Lung (tissue), 12 donors: Measurements from ENCODE around the gene SUGP1. TPM values are rescaled to one million over a fixed set of nuclear protein-coding genes. Genes with fewer than 3 reads are reported as not detected.
A peak's percentile ranks its signal among the peaks of the same experiment; 100 is the strongest.

Experiments used
- ATAC-seq: fragments of 200-7000 bp; cut with Tn5 transposase; one replicate; pipeline ENCODE4 v1.9.1; 2020; ENCODE audit warnings: moderate number of reproducible peaks; ENCODE audit not compliant: insufficient read depth, low FRiP score
- DNase-seq, 3 donors: peaks; one replicate each; pipeline ENCODE4 v3.0.0-alpha.2; 2013 to 2017
- H3K27ac ChIP-seq, 2 donors: one replicate each; pipeline ENCODE4 v1.5.1; 2013; ENCODE audit warnings: mild to moderate bottlenecking in 2 of 2, moderate library complexity in 2 of 2, control low read depth in 1 of 2, inconsistent platforms in 1 of 2, low read depth in 1 of 2, low read length in 1 of 2
- H3K27me3 ChIP-seq, 3 donors: one replicate each; pipeline ENCODE4 v1.5.1; 2013; ENCODE audit warnings: low read length in 2 of 3; ENCODE audit not compliant: control insufficient read depth in 3 of 3, insufficient read depth in 3 of 3
- H3K36me3 ChIP-seq, 4 donors: one replicate each; pipeline ENCODE4 v1.5.1; 2013; ENCODE audit warnings: low read length in 4 of 4, mild to moderate bottlenecking in 1 of 4, moderate library complexity in 1 of 4; ENCODE audit not compliant: control insufficient read depth in 4 of 4, insufficient read depth in 4 of 4
- H3K4me1 ChIP-seq, 5 donors: one replicate each; pipeline ENCODE4 v1.5.1; 2013; ENCODE audit warnings: low read length in 5 of 5, mild to moderate bottlenecking in 2 of 5, moderate library complexity in 1 of 5; ENCODE audit not compliant: control insufficient read depth in 5 of 5, insufficient read depth in 5 of 5
- H3K4me3 ChIP-seq: one replicate; pipeline ENCODE4 v1.5.1; 2013; ENCODE audit warnings: mild to moderate bottlenecking, control low read depth, moderate library complexity
- H3K9ac ChIP-seq, 2 donors: one replicate each; pipeline ENCODE4 v1.5.1; 2013; ENCODE audit warnings: low read length in 2 of 2, control low read depth in 1 of 2; ENCODE audit not compliant: insufficient read depth in 1 of 2
- H3K9me3 ChIP-seq, 4 donors: one replicate each; pipeline ENCODE4 v1.5.1; 2013; ENCODE audit warnings: low read length in 3 of 4, mild to moderate bottlenecking in 1 of 4, moderate library complexity in 1 of 4; ENCODE audit not compliant: control insufficient read depth in 4 of 4, insufficient read depth in 3 of 4
- WGBS, 2 donors: extraction: QIAGEN DNeasy Blood & Tissue Kit; methylation state at CpG; one replicate each; pipeline ENCODE4 v1.1.7; 2013; 5-methylcytosine and 5-hydroxymethylcytosine counted together
- polyA plus RNA-seq, 2 donors: library from polyadenylated mRNA; stranded (reverse); fragments of 200-250 nt; gene quantifications; one replicate each; pipeline ENCODE4 v1.2.1, GENCODE V29; 2013
- total RNA-seq, 2 donors: library from RNA; depleted of rRNA in 1 of 2; stranded (reverse); fragments of >200 nt in 1 of 2; gene quantifications; one replicate each; pipeline ENCODE4 v1.2.1, GENCODE V29; 2014 to 2021
- TF ChIP-seq, protein P1 (sequence below): IDR thresholded peaks from 2 replicates; pipeline ENCODE4 v1.5.1; 2012; ENCODE audit warnings: mild to moderate bottlenecking; ENCODE audit errors: control extremely low read depth, extremely low read depth
- donor health status: control.
- donor health status: control.
- donor health status: Bipolar disorder and iron deficiency.
- donor health status: healthy.
- donor health status: DM: yes; HTN: yes; CAD: no.

The SUGP1 gene
- total and polyA plus RNA-seq, 4 donors, result 22.3 to 42.8 (median 28.7) TPM

DNA sequence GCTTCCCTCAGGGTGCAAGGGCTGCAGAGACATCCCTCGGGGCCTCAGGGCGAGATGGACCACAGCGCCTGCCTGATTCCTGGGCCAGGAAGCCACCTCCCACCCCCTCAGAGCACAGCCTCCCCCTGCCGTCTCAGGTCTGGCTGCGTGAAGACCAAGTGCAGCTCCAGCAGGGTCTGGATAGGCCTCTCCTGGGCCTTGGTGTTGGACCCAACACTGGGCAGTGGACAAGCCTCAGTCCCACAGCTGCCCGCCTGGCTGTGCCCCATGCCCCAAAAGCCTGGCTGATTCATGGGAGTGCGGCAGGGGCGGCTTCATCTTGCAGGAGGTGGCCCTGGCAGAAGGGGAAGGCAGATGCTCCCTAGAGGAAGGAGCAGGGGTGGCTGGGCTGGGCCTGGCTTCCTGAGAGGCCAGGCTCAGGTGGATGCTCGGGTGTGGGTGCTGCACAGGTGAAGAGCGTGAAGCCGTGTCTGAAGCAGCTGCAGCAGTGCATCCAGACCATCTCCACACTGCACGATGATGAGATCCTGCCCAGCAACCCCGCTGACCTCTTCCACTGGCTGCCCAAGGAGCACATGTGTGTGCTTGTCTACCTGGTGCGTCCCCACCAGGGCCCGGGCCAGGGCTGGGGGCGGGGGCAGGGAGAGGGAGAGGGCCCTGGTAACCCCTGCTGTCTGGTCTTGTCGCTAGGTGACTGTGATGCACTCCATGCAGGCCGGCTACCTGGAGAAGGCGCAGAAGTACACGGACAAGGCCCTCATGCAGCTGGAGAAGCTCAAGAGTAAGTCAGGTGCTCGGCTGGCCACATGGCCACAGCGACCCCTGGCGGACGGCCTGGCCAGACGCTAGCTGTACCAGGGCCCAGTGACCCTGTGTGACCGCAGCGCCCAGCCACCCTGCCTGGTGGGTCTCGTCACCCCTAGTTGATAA is 22.0 kb upstream of the SUGP1 start:
- Histone ChIP-seq H3K4me1 (no peaks in the 10 kb centered on the region), H3K9me3 (no peaks in the 10 kb centered on the region), H3K36me3 (peaks cover 20 to 83% (median 39%) of the 10 kb centered on the region in 4 donors), H3K27me3 (no peaks in the 10 kb centered on the region), H3K9ac (no peak overlapping the region), H3K27ac (no peak overlapping the region), H3K4me3 (no peak overlapping the region)
- peak; percentile 60 for ATAC-seq
- 73 to 82% methylated on average over 28 of the region's 28 CpGs for WGBS, 2 donors
- DNase-seq, result peak; percentile 44 to 69 (median 59)
- TF ChIP-seq, protein P1, sequence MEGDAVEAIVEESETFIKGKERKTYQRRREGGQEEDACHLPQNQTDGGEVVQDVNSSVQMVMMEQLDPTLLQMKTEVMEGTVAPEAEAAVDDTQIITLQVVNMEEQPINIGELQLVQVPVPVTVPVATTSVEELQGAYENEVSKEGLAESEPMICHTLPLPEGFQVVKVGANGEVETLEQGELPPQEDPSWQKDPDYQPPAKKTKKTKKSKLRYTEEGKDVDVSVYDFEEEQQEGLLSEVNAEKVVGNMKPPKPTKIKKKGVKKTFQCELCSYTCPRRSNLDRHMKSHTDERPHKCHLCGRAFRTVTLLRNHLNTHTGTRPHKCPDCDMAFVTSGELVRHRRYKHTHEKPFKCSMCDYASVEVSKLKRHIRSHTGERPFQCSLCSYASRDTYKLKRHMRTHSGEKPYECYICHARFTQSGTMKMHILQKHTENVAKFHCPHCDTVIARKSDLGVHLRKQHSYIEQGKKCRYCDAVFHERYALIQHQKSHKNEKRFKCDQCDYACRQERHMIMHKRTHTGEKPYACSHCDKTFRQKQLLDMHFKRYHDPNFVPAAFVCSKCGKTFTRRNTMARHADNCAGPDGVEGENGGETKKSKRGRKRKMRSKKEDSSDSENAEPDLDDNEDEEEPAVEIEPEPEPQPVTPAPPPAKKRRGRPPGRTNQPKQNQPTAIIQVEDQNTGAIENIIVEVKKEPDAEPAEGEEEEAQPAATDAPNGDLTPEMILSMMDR, result peak; percentile 19

DNA sequence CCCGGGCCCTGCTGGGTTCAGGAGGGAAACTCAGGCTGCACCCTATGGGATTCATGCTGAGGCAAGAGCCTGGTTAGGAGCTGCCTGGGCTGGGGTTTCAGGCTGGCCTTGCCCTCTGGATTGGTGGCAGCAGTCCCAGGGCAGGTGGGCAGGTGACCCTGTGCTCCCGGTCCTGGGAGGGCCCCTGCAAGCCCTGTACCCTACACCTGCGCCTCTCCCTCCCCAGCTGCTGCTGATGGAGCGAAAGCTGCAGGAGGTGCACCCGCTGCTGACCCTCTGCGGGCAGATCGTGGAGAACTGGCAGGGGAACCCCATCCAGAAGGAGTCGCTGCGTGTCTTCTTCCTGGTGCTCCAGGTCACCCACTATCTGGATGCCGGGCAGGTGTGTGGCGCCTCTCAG is 20.7 kb upstream of the SUGP1 start:
- no peak overlapping the region for H3K9ac ChIP-seq
- DNase-seq (no peak), ATAC-seq (no peak)
- H3K36me3 ChIP-seq, result peaks cover 26 to 81% (median 39%) of the 10 kb centered on the region in 4 donors
- TF ChIP-seq, protein P1, result no peak
- H3K27me3 ChIP-seq, result no peaks in the 10 kb centered on the region
- WGBS, 2 donors, result 94 to 97% methylated on average over 11 of the region's 11 CpGs
- no peak overlapping the region for H3K4me3 ChIP-seq
- no peaks in the 10 kb centered on the region for H3K9me3 ChIP-seq
- no peaks in the 10 kb centered on the region for H3K4me1 ChIP-seq
- H3K27ac ChIP-seq, result no peak overlapping the region

DNA sequence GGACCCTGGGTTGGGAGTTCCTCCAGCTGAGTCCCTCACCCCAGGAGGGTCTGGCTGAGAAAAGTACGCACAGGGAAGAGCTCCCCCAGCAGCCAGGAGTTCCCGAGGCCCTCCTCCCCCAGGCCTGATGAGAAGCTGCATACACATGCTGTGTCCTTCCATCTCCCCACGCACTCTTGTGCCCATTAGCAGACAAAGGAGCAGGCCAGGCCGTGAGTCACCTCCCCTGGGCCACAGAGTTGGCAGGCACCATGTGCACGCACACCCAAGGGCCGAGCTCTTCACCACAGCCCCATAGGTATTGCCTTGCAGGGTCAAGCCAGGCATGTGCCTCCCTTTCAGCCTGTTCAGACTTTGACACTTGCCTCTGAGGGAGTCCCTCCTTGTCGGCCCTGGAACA is 17.8 kb upstream of the SUGP1 start:
- TF ChIP-seq, protein P1, result no peak
- Histone ChIP-seq H3K27me3 (no peaks in the 10 kb centered on the region), H3K36me3 (peaks cover 15 to 71% (median 28%) of the 10 kb centered on the region in 4 donors), H3K9me3 (no peaks in the 10 kb centered on the region), H3K4me1 (no peaks in the 10 kb centered on the region), H3K4me3 (no peak overlapping the region), H3K27ac (no peak overlapping the region), H3K9ac (no peak overlapping the region)
- 94 to 97% methylated on average over 7 of the region's 7 CpGs for WGBS, 2 donors
- no peak for ATAC-seq
- no peak for DNase-seq
